IMR-90 (cell line): Measurements from ENCODE around the gene KLHL36. TPM values are rescaled to one million over a fixed set of nuclear protein-coding genes. Genes with fewer than 3 reads are reported as not detected.
"Not testable (repeated sequence)": the region's sequence is repeated elsewhere in the genome, so short reads cannot be mapped to it uniquely, and the experiment has no call there.

Experiments used
- ATAC-seq: fragments of 200-7000 bp; cut with Tn5 transposase; 2 replicates; pipeline ENCODE4 v1.9.1; 2020; ENCODE audit warnings: low read depth, mild to moderate bottlenecking, moderate library complexity
- BruUV-seq: library from RNA; stranded (reverse); fragments of 400-500 nt; replicated peaks from 2 replicates; lab custom pipeline; 2021; lab: Mats Ljungman, UMichigan
- CTCF ChIA-PET: fragments of 300-600 bp; formaldehyde crosslinking; extraction: SDS; loops from one replicate; lab custom pipeline; 2021; ENCODE audit warnings: antibody characterized with exemption; lab: Yijun Ruan, JAX
- POLR2A ChIA-PET: fragments of 300-600 bp; sonication (Branson Sonifier 250); formaldehyde crosslinking; loops from one replicate; lab custom pipeline; 2022; ENCODE audit warnings: antibody characterized with exemption; ENCODE audit not compliant: unreplicated experiment; lab: Charles Lee
- DNase-seq: peaks from one replicate; pipeline ENCODE4 v3.0.0; 2013
- H2AFZ ChIP-seq: replicated peaks from 2 replicates; pipeline ENCODE3; 2013; ENCODE audit warnings: low read length, mild to moderate bottlenecking; ENCODE audit not compliant: poor library complexity
- H2AK5ac ChIP-seq: 2 replicates; pipeline ENCODE4 v1.6.1; 2013; ENCODE audit warnings: low read depth, low read length, inconsistent platforms
- H2AK9ac ChIP-seq: replicated peaks from 2 replicates; pipeline ENCODE3; 2013; ENCODE audit warnings: mild to moderate bottlenecking, low read depth, low read length, moderate library complexity; ENCODE audit not compliant: poor library complexity
- H2BK120ac ChIP-seq: 2 replicates; pipeline ENCODE4 v1.6.1; 2013; ENCODE audit warnings: low read depth, low read length, inconsistent platforms
- H2BK15ac ChIP-seq: 3 replicates; pipeline ENCODE4 v1.6.1; 2013; ENCODE audit warnings: low read depth, low read length, inconsistent platforms
- H2BK20ac ChIP-seq: 2 replicates; pipeline ENCODE4 v1.6.1; 2013; ENCODE audit warnings: low read depth, mild to moderate bottlenecking, inconsistent platforms, low read length, moderate library complexity
- H2BK5ac ChIP-seq: 2 replicates; pipeline ENCODE4 v1.6.1; 2013; ENCODE audit warnings: mild to moderate bottlenecking, low read depth, low read length, inconsistent platforms; ENCODE audit not compliant: poor library complexity, severe bottlenecking
- H3K14ac ChIP-seq: replicated peaks from 2 replicates; pipeline ENCODE4 v1.6.1; 2013; ENCODE audit warnings: low read depth, low read length, inconsistent platforms
- H3K18ac ChIP-seq: 2 replicates; pipeline ENCODE4 v1.6.1; 2013; ENCODE audit warnings: low read depth, low read length, control low read depth
- H3K23ac ChIP-seq: 2 replicates; pipeline ENCODE4 v1.6.1; 2013; ENCODE audit warnings: low read depth, low read length, inconsistent platforms
- H3K27ac ChIP-seq: 2 replicates; pipeline ENCODE4 v1.5.1; 2013; ENCODE audit warnings: mild to moderate bottlenecking, control low read depth, low read length; ENCODE audit not compliant: insufficient read depth
- H3K27me3 ChIP-seq: 2 replicates; pipeline ENCODE4 v1.6.1; 2013; ENCODE audit warnings: low read length; ENCODE audit not compliant: control insufficient read depth, insufficient read depth
- H3K36me3 ChIP-seq: 2 replicates; pipeline ENCODE4 v1.6.1; 2013; ENCODE audit warnings: low read length, mixed read lengths; ENCODE audit not compliant: control insufficient read depth, insufficient read depth
- H3K4ac ChIP-seq: 2 replicates; pipeline ENCODE4 v1.6.1; 2013; ENCODE audit warnings: low read depth, low read length, inconsistent platforms
- H3K4me1 ChIP-seq: 2 replicates; pipeline ENCODE4 v1.6.1; 2013; ENCODE audit warnings: low read length, mixed read lengths; ENCODE audit not compliant: control insufficient read depth, insufficient read depth
- H3K4me2 ChIP-seq: 2 replicates; pipeline ENCODE4 v1.6.1; 2013; ENCODE audit warnings: low read depth, mild to moderate bottlenecking, control low read depth, low read length, moderate library complexity
- H3K4me3 ChIP-seq: 2 replicates; pipeline ENCODE4 v1.5.1; 2013; ENCODE audit warnings: low read depth, mild to moderate bottlenecking, control low read depth, low read length, moderate library complexity; ENCODE audit not compliant: insufficient read depth
- H3K56ac ChIP-seq: 2 replicates; pipeline ENCODE4 v1.6.1; 2013; ENCODE audit warnings: low read length, inconsistent platforms; ENCODE audit not compliant: insufficient read depth; ENCODE audit errors: extremely low read depth
- H3K79me1 ChIP-seq, 2 experiments: 2 replicates each; pipeline ENCODE4 v1.6.1; 2013; ENCODE audit warnings: low read length in 2 of 2, inconsistent platforms in 1 of 2, low read depth in 1 of 2
- H3K9ac ChIP-seq: 2 replicates; pipeline ENCODE4 v1.6.1; 2013; ENCODE audit warnings: low read depth, low read length, control low read depth
- H3K9me1 ChIP-seq: 2 replicates; pipeline ENCODE4 v1.6.1; 2013; ENCODE audit warnings: low read length, inconsistent platforms; ENCODE audit not compliant: insufficient read depth
- H3K9me3 ChIP-seq: 2 replicates; pipeline ENCODE4 v1.6.1; 2013; ENCODE audit warnings: low read length; ENCODE audit not compliant: control insufficient read depth, insufficient read depth
- H4K20me1 ChIP-seq: 2 replicates; pipeline ENCODE4 v1.6.1; 2013; ENCODE audit warnings: low read length, inconsistent platforms; ENCODE audit not compliant: insufficient read depth
- H4K5ac ChIP-seq: 2 replicates; pipeline ENCODE4 v1.6.1; 2013; ENCODE audit warnings: mild to moderate bottlenecking, low read depth, low read length, control low read depth
- H4K8ac ChIP-seq, 2 experiments: 2 replicates each; pipeline ENCODE4 v1.6.1; 2013; ENCODE audit warnings: low read depth in 2 of 2, low read length in 2 of 2, control low read depth in 1 of 2, inconsistent platforms in 1 of 2
- H4K91ac ChIP-seq: 2 replicates; pipeline ENCODE4 v1.6.1; 2013; ENCODE audit warnings: low read depth, low read length, inconsistent platforms; ENCODE audit not compliant: insufficient read depth
- ELK1 ChIP-seq: fragments of 150-350 bp; IDR thresholded peaks from 2 replicates; pipeline ENCODE4 v1.6.1; 2016; ENCODE audit warnings: low read depth, mild to moderate bottlenecking, low read length, moderate library complexity, borderline replicate concordance
- MAFK ChIP-seq: IDR thresholded peaks from 2 replicates; pipeline ENCODE4 v1.6.1; 2012; ENCODE audit warnings: low read depth, low read length, improper control_type of control experiment
- WGBS, 2 experiments: methylation state at CpG; one replicate each; pipeline versions ENCODE4 v1.1.5 to v1.1.7; 2013; ENCODE audit warnings: missing lambda C conversion rate in 2 of 2; ENCODE audit not compliant: insufficient read length in 1 of 2; ENCODE audit errors: extremely low coverage in 2 of 2; 5-methylcytosine and 5-hydroxymethylcytosine counted together
- dilution Hi-C: fragments of 300-500 bp; cut with HindIII; formaldehyde crosslinking; loops from one replicate; pipeline ENCODE4 v1.14.3; 2018; ENCODE audit warnings: low sequenced_read_pairs; ENCODE audit not compliant: unreplicated experiment
- in situ Hi-C: fragments of 300-500 bp; cut with MboI; formaldehyde crosslinking; loops from 3 replicates; pipeline ENCODE4 v1.14.3; 2019; ENCODE audit warnings: low sequenced_read_pairs, inconsistent platforms, mixed read lengths
- intact Hi-C: fragments of 100-400 bp; cut with micrococcal nuclease; formaldehyde crosslinking; loops from 2 replicates; pipeline ENCODE4 v1.10.0; 2022
- polyA plus RNA-seq, 3 experiments: library from polyadenylated mRNA; depleted of rRNA; stranded (reverse); fragments of >200 nt; gene quantifications; 2 replicates each; pipeline ENCODE4 v1.2.3, GENCODE V29; 2012; ENCODE audit warnings: low replicate concordance in 1 of 3
- total RNA-seq: library from RNA; depleted of rRNA; stranded (reverse); fragments of >200 nt; gene quantifications from 2 replicates; pipeline ENCODE4 v1.2.3, GENCODE V29; 2012

Gene KLHL36
- total and polyA plus RNA-seq, 2 of the 4 experiments (the other 2 are of a cell fraction) = 45.9 to 46.3 TPM

DNA sequence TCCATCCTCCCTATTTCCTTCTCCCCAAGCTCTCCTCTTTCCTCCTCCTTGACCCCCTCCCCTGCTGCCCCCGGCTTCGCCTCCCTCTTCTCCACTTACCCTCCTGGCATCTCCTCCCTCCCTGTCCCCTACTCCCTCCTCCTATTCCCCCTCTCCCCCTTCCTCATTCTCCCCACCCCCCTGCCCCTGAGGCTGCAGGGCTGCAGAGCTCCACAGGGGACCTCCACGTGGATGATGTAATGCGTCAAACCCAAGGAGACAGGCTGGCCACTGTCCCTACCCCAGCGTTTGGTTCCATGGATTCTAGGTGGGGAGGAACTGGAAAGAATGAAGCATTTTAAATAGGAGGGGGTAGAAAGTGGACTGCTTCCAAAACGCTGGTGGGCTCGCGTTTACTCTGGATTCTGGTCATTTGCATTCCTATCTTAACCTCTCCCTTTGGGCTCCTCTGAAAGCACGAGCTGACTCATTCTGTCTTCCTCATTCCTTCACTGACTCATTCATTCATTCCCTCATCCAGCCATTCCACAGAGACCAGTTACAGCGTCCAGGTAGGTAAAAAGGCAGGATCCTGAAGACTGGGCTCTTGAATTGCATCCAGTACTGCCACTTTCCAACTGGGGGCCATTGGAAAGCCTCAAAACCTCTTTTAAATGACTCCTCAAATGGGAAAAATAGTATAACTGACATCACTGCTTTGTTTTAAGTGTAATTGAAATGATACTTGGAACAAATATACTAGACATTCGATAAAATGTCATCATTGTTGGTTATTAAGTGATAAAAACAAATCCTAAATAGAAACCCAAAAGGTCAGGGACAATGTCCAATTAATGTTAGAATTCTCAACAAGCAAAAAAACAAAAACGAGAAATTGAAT lies 29.5 kb upstream of the KLHL36 start (continued):
- TF ChIP-seq MAFK (no peak), ELK1 (no peak)

GRCh38 chr16:84620913-84621312 lies 27.4 kb upstream of the KLHL36 start:
- H3K23ac ChIP-seq, H3K27ac ChIP-seq, H2BK20ac ChIP-seq, H3K18ac ChIP-seq, H4K5ac ChIP-seq, H3K9me3 ChIP-seq, H2AK9ac ChIP-seq, H3K9ac ChIP-seq, H3K9me1 ChIP-seq, H3K4me3 ChIP-seq, H3K27me3 ChIP-seq, POLR2A ChIA-PET, H2BK15ac ChIP-seq, H3K56ac ChIP-seq, H3K14ac ChIP-seq, H3K36me3 ChIP-seq, H4K91ac ChIP-seq, DNase-seq, BruUV-seq, dilution Hi-C loops, H4K8ac ChIP-seq, ATAC-seq, H2BK120ac ChIP-seq, H2AFZ ChIP-seq, H3K4me2 ChIP-seq, H3K4me1 ChIP-seq, H2BK5ac ChIP-seq: not testable (repeated sequence)
- CTCF ChIA-PET = interaction anchor here (1.0 to 3.2 kb wide), 2 partner anchors 110 to 119 kb away, joined by 4 to 14 read pairs; no protein-coding TSS in a partner anchor
- Histone ChIP-seq H4K20me1 (peaks cover 19% of the 10 kb centered on the region), H3K4ac (peak overlapping the region; percentile 16; the same call in 1 of the 2 replicates), H3K79me1 (peaks cover 0 to 21% of the 10 kb centered on the region in 2 experiments; a peak in 2 of 4 replicates), H2AK5ac (peak overlapping the region; percentile 77)
- 83% methylated on average over 5 of the region's 10 CpGs; no CpG with 5 or more reads in 1 of the 2 experiments for WGBS, 2 experiments
- intact Hi-C loops = loop anchor here (5.0 to 10.0 kb wide), 2 partner anchors 204 to 331 kb away; no protein-coding TSS in a partner anchor
- in situ Hi-C loops = loop anchor here (5.0 kb wide), 2 partner anchors 106 to 109 kb away; no protein-coding TSS in a partner anchor
